ENCODE data around the gene RAP1GAP2.

Gene RAP1GAP2

DNA sequence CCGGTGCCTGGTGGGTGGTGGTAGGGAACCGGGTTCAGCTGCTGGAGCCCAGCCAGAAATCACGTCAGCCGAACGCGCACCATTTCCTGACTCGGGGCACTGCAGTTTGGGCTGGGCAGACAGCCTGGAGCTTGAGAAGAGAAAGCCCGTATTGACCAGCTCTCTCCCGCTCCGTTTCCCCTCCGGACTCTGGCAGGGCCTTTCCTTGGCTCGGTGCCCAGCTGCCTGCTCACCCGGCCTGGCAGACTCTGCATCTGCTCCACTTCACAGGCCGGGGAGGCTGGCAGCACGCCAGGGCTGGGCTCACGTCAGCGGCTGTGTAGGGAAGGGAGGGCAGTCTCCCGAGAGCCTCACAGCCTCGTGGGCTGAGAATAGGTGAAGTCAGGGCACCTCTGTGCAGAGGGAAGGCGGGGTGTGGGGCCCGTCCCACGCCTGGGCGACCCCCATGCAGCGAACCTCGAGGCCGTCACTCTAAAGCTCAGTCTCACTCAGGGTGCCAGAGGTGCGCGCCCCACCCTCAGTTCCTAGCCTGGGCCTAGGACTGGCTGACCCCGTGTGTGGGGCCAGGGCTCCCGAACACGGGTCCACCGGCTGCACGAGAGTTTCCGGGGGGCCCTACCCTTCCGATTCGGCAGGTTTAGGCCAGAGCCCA, 208.0 kb downstream of the RAP1GAP2 start:
- TF ChIP-seq, protein P1, sequence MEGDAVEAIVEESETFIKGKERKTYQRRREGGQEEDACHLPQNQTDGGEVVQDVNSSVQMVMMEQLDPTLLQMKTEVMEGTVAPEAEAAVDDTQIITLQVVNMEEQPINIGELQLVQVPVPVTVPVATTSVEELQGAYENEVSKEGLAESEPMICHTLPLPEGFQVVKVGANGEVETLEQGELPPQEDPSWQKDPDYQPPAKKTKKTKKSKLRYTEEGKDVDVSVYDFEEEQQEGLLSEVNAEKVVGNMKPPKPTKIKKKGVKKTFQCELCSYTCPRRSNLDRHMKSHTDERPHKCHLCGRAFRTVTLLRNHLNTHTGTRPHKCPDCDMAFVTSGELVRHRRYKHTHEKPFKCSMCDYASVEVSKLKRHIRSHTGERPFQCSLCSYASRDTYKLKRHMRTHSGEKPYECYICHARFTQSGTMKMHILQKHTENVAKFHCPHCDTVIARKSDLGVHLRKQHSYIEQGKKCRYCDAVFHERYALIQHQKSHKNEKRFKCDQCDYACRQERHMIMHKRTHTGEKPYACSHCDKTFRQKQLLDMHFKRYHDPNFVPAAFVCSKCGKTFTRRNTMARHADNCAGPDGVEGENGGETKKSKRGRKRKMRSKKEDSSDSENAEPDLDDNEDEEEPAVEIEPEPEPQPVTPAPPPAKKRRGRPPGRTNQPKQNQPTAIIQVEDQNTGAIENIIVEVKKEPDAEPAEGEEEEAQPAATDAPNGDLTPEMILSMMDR (conservative IDR thresholded peaks at IDR 0.05; ENCODE audit: low read depth, low read length) = no peak
- DNase-seq (ENCODE audit: low read depth) = peak; percentile 98
- H3K4me3 ChIP-seq (ENCODE audit: low read length) = no peak overlapping the region

DNA sequence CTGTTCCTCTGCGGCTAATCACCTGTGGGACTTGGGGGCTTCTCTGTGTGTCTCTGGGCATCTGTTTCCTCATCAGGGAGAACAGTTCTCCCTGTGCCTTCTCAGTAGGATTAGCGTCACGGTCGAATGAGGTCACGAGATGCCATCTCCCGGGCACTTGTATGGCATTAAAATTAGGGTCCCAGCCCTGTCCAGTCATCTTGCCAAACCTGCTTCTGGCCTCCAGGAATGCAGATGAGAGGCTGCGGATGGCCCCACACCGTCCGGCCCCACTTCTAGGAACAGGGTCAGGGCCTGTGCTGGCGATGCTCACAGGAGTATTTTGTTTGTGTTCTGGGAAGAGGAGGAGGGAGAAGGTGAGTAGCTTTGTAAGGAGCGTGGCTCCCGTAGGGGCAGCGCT, 208.7 kb downstream of the RAP1GAP2 start:
- H3K4me3 ChIP-seq (ENCODE audit: low read length) = no peak overlapping the region
- TF ChIP-seq, protein P1 (conservative IDR thresholded peaks at IDR 0.05; ENCODE audit: low read depth, low read length) = no peak
- DNase-seq (ENCODE audit: low read depth) = no peak

DNA sequence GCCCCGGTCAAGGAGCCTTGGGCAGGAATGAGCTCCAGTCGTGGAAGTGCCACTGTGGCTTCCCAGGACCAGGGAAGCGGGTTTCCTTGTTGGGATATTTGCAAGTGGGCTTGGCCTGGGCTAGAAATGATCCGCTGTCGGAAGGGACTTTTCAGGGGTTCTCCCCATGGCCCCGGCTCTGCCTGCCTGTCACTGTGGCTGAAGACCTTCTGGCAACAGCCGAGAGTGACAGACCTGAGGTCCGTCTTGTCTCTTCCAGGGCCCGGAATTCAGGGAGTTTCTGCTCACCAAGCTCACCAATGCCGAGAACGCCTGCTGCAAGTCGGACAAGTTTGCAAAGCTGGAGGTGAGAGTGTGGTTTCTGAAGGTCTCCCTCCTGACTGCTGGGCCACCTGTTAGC, 209.5 kb downstream of the RAP1GAP2 start:
- no peak for DNase-seq (ENCODE audit: low read depth)
- TF ChIP-seq, protein P1 (conservative IDR thresholded peaks at IDR 0.05; ENCODE audit: low read depth, low read length) = no peak
- H3K4me3 ChIP-seq (ENCODE audit: low read length) = no peak overlapping the region

DNA sequence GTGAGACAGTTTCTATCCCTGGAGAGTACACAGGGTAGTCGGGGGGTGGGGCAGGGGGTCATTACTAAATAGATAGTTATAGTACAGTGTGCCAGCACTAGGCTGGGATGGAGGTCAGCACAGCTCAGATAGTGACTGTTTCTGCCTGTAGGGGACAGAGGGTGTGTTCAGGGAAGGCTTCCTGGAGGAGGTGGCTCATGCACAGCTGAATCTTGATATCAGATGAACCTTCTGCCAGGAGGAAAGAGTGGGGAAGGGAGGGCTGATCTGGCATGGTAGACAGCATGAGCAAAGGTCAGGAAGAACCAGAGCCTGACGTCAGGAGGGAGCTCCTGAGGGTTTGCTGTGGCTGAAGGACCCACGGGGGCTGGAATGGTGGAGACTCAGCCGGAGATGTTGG, 210.6 kb downstream of the RAP1GAP2 start:
- TF ChIP-seq, protein P1 (conservative IDR thresholded peaks at IDR 0.05; ENCODE audit: low read depth, low read length) = no peak

DNA sequence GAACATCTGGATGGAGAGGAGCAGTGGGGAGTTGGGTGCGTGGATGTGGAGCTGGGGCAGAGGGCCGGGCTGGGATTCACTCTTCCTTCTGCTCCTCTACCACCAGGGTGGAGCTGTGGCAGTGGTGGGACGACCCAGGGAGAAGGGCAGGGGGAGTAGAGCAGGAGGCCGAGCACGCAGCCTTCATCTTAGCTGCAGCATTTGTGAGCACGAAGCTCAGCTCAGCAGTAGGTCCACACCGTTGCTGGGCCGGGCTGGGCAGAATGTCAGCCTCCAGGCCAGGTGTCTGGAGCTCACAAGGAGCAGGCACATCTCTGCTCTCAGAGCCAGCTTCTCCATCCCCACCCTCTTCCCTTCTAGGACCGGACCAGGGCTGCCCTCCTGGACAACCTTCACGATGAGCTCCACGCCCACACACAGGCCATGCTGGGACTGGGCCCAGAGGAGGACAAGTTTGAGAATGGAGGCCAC, 211.4 kb downstream of the RAP1GAP2 start:
- no peak overlapping the region for H3K4me3 ChIP-seq (ENCODE audit: low read length)
- TF ChIP-seq, protein P1 (conservative IDR thresholded peaks at IDR 0.05; ENCODE audit: low read depth, low read length) = no peak
- DNase-seq (ENCODE audit: low read depth) = no peak

More for the DNA sequence above, 210.6 kb downstream of the RAP1GAP2 start:
- no peak for DNase-seq (ENCODE audit: low read depth)
- H3K4me3 ChIP-seq (ENCODE audit: low read length) = no peak overlapping the region

DNA sequence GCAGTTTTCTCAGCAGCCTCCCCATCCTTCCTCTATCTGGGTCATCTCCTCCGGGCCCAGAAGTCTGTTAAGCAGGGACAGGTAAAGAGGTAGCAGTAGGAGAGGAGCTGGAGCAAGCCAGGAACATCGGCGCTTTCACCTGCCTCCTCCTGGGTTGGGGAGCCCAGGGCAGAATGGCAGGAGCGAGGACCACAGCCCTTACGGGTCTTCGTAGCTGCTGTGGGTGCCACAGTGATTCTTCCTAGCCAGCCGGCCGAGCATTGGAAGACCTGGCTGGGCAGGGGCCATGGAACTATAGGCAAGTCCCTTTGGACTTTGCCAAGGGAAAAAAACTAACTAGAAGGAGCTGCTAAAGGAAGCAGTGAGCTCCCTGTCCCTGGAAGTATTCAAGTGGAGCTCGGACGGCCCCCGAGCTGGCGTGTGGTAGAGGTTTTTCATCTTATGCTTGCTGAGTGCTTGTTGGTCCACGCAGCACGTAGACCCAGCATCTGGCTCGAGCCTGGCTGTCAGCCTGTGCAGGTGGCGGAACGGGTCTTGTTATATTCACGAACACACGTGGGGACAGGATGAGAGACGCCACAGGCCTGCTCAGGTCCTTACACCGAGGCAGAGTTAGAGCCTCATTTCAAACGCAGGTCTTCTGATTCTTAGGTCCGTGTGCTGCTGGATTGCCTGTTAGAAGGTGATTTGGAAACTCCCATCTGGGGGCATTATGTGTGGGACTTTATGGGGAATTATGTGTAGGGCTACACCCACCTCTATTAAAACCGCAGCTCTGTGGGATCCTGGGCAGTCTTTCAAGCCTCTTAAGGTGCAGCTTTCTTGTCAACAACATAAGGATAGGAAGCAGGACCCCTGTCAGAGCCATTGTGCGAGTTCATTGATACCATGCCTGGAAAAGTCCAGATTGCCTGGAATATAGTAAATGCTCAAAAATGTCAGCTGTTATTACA, 212.4 kb downstream of the RAP1GAP2 start:
- TF ChIP-seq, protein P1 (conservative IDR thresholded peaks at IDR 0.05; ENCODE audit: low read depth, low read length) = no peak
- no peak for DNase-seq (ENCODE audit: low read depth)
- no peak overlapping the region for H3K4me3 ChIP-seq (ENCODE audit: low read length)

All from retinal pigment epithelial cell (primary cell).